EH (cell line): ENCODE results near the gene CTAGE9.
"Not testable (repeated sequence)": the region's sequence is repeated elsewhere in the genome, so short reads cannot be mapped to it uniquely, and the experiment has no call there.

Source experiments
- DNase-seq: peaks from one replicate; pipeline ENCODE4 v3.0.0-alpha.2; 2015; ENCODE audit warnings: low read depth

CTAGE9 gene

GRCh38 chr6:131710917-131711316, at the start of gene CTAGE9:
CTAGE9 (minus strand) TSS chr6:131711017; CDS start chr6:131711017, 0 bp downstream.
- DNase-seq = not testable (repeated sequence)

GRCh38 chr6:131758920-131759319, 48.1 kb upstream of the CTAGE9 start:
- no peak for DNase-seq

GRCh38 chr6:131756039-131756438, 45.2 kb upstream of the CTAGE9 start:
- DNase-seq = peak; percentile 80

- DNase-seq = peak; percentile 98
Measured at GRCh38 chr6:131755597-131755996, 44.8 kb upstream of the CTAGE9 start.

GRCh38 chr6:131754715-131755567, 44.1 kb upstream of the CTAGE9 start:
- peak; percentile 83 for DNase-seq

DNA sequence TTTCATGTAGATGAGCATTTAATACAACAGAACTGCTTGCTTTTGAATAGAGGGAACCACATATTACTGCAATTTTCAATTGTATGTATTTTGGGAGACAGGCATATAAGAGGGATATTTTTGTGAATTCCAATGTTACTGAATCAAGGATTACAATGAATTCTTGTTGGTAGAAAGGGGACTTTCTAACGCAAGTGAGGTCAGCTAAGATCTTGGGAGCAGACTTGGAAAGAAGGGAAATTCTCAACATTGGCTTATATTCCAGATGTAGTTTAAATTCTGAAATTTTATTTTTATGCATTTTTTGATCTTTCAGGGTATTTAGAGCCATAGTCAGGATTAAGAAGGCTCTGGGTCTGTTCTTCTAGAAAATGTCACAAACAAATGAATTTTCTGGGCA, 43.3 kb upstream of the CTAGE9 start:
- peak; percentile 82 for DNase-seq

GRCh38 chr6:131751012-131751715, 40.3 kb upstream of the CTAGE9 start:
- not testable (repeated sequence) for DNase-seq

DNA sequence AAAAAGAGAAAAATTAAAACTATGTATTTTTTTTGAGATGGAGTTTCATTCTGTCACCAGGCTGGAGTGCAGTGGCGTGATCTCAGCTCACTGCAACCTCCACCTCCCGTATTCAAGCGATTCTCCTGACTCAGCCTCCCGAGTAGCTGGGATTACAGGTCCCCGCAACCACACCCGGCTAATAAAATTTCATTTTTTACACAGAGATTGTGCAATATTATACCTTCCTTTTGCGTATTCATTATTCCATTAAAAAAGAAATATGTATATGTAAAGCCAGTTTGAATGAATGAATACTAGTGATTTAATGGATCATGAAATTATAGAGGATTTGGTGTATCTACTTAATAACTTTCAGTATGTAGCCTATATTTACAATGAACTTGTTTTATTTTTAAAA, 38.2 kb upstream of the CTAGE9 start:
- DNase-seq = no peak

- no peak for DNase-seq
Measured at GRCh38 chr6:131747821-131748353, 37.1 kb upstream of the CTAGE9 start.

GRCh38 chr6:131745476-131745875, 34.7 kb upstream of the CTAGE9 start:
- DNase-seq = no peak

DNA sequence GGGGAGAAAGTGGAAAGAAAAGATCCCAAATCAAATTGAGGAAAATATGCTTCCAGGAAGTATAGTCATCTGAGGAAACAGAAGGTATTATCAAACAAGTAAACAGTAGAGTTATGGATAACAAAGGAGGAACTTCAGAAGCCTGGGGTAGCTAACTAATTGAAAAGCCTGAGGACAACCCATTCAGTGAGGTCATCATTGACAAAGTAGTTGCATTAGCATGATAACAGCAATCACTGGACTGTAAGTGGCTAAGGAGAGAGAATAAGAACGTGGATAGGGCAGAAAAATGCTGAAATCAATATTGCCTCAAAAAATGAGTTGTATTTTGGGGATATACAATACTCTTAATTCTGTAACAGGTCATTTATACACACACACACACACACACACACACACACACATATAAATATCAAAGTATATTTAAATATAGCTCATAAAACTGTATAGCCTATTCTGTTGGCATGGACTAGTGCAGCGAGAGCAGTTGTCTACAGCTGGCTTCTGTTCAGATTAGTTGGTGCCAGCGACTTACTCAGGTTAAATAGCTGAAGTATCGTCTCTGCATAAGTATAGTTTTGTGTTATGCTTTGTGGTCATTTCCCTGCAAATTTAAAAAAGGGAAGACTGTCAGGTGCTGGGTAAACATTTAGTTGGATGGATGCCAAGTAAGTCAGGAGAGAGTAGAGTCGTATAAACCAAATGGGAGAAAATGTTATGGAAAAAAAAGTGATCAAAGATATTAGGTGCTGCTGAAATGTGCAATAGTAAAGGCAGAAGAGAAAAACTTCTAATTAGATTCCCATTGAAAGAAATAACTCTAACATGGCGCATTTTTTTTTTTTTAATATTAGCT, 33.8 kb upstream of the CTAGE9 start:
- DNase-seq = no peak

DNA sequence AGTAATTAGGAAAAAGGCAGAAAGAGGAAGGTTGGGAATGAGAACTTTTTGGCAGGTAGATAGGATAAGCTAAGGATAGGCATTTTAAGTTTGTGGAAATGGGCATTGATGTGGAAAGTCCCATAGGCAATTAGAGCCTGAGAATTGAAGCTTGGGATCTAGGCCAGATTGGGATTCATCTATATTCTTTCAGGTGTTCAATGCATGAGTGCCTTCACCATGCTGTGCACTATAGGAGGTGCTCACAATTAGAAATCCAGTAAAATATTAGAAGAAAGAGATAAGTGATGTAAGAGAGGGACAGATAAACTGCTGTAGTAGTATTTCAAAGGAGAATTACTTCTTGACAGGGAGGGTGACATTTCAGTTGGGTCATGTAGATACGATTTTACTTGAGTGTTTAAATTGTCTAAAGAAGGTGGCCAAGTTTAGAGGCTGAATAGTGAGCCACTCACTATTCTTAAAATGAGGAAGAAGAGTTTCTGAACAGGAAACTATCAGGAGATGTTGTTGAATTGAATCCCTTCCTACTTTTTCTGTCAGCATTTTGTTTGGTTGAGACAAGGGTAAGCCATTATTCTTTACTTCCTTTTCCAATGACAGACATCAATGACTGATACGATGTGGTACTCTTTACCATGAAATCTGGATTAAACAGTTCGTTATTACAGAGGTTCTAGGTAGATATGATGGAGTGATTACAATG, 31.0 kb upstream of the CTAGE9 start:
- DNase-seq = no peak

DNA sequence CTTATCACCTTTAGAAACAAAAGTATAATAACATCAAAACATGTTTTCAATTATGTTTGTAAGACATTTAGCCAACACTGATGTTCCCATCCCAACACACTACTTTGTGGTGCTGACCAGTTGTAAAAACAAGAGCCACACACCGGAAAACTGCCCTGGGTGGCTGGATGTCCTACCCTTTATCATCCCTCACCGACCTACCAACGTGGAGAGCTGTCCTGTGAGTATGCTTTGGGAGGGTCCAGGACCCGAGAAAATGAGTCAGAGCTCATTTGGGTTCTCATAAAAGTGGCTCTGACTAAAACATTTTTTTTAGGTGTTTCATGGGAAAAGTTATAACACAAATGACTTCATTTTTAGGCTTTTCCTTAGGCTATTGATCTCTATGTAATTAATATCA, 29.3 kb upstream of the CTAGE9 start:
- peak; percentile 84 for DNase-seq

DNA sequence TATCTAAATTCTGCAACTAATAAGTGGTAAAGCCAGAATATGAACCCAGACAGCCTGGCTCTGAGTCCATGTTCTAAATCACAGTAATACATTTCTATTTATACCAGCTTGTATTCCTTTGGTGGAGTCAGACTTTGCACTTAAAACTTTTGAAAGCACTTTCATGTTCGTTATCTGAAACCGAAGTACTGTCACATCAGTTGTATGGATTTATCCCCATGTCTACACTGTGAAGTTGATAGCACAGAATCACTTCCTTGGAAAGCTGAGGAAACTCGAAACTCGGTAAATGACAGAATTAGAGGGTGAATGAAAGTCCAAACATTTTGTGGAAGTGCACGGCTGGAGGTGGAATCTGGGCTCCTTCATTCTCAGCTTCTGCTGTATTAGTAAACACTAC, 28.3 kb upstream of the CTAGE9 start:
- no peak for DNase-seq

GRCh38 chr6:131736811-131737210, 26.0 kb upstream of the CTAGE9 start:
- DNase-seq = no peak

GRCh38 chr6:131736003-131736596, 25.3 kb upstream of the CTAGE9 start:
- no peak for DNase-seq

DNA sequence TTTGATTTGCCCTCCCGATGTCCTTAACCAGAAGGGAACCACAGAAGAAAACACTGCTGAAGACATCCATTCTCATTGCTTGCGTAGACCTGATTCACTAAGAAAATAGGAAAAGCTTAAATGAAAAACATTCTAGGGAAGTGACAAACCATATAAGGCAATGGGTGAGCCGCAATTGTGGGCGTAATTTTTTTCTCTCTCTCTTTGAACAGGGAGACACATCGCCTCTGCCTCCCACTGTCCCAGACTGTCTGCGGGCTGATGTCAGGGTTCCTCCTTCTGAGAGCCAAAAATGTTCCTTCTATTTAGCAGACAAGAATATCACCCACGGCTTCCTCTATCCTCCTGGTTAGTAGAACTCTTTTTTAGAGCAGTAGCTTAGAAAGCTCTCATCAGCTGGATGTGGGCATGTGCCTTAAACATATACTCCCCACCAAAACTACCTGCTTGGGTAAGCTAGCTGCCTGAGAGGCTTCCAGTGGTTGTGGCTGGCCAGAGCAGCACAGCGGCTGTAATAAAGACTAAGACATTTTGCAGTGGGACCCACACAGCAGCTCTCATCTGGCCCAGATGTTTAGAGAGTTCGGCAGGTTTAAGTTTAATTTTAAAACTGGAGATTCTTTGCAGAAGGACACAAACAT, 22.7 kb upstream of the CTAGE9 start:
- DNase-seq = peak; percentile 86

- DNase-seq = no peak
Measured at GRCh38 chr6:131731224-131731623, 20.4 kb upstream of the CTAGE9 start.

DNA sequence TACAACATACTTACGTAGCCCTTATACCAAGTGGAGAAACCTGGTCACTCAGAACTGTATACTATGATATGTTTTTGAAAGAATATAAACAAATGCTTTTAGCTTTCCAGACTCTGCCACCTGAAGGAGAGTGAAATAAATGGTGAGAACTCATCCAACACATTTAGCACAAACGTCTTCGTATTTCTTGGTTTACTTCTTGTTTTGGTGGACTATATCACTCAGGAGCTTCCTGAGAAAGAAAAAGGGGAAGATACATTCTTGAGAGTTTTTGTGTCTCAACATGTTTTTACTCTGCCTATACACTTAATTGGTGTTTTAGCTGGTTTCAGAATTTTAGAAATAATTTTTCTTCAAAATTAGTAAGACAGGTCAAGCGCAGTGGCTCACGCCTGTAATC, 19.4 kb upstream of the CTAGE9 start:
- DNase-seq = no peak

GRCh38 chr6:131729550-131729949, 18.7 kb upstream of the CTAGE9 start:
- peak; percentile 32 for DNase-seq
